IPS DF 4.7 (cell line): ENCODE data around the gene NECAB3.
"Not testable (repeated sequence)": the region's sequence is repeated elsewhere in the genome, so short reads cannot be mapped to it uniquely, and the experiment has no call there.

ENCODE experiments used
- DNase-seq: peaks from one replicate; pipeline ENCODE4 v3.0.0-alpha.2; 2013; ENCODE audit warnings: low spot score; ENCODE audit errors: extremely low read depth

NECAB3 gene

GRCh38 chr20:33674294-33675135 lies at the start of gene NECAB3:
Gene NECAB3, minus strand, starts transcription at chr20:33674428. Its CDS starts 76 bp downstream, at chr20:33674352.
- no peak for DNase-seq

GRCh38 chr20:33721391-33722140 lies 47.3 kb upstream of the NECAB3 start:
- no peak for DNase-seq

- DNase-seq, result peak; percentile 99
Observed at GRCh38 chr20:33719989-33720709, 45.9 kb upstream of the NECAB3 start, which contains the start of gene PXMP4. Gene PXMP4, minus strand, starts transcription at chr20:33720310. Its CDS starts 103 bp downstream, at chr20:33720207.

GRCh38 chr20:33719277-33719988 lies 45.2 kb upstream of the NECAB3 start:
- no peak for DNase-seq

- no peak for DNase-seq
Observed at GRCh38 chr20:33716498-33716897, 42.3 kb upstream of the NECAB3 start.

GRCh38 chr20:33713865-33714367 lies 39.7 kb upstream of the NECAB3 start:
- DNase-seq, result no peak

GRCh38 chr20:33711446-33711738 lies 37.2 kb upstream of the NECAB3 start:
- DNase-seq, result no peak

- no peak for DNase-seq
Observed at GRCh38 chr20:33710681-33711445, 36.6 kb upstream of the NECAB3 start.

- DNase-seq, result no peak
Observed at GRCh38 chr20:33709905-33710541, 35.8 kb upstream of the NECAB3 start.

GRCh38 chr20:33709398-33709797 lies 35.2 kb upstream of the NECAB3 start:
- DNase-seq, result no peak

- DNase-seq, result no peak
Observed at GRCh38 chr20:33707668-33708067, 33.4 kb upstream of the NECAB3 start.

- no peak for DNase-seq
Observed at GRCh38 chr20:33704197-33704924, 30.1 kb upstream of the NECAB3 start.

- no peak for DNase-seq
Observed at GRCh38 chr20:33703498-33704137, 29.4 kb upstream of the NECAB3 start.

- no peak for DNase-seq
Observed at GRCh38 chr20:33702861-33703260, 28.6 kb upstream of the NECAB3 start.

GRCh38 chr20:33701629-33702450 lies 27.6 kb upstream of the NECAB3 start:
- DNase-seq, result no peak

GRCh38 chr20:33700696-33701441 lies 26.6 kb upstream of the NECAB3 start:
- DNase-seq, result not testable (repeated sequence)

- DNase-seq, result not testable (repeated sequence)
Observed at GRCh38 chr20:33698966-33699365, 24.7 kb upstream of the NECAB3 start.
